ENCODE measurements around the gene CHMP4B.

DNA sequence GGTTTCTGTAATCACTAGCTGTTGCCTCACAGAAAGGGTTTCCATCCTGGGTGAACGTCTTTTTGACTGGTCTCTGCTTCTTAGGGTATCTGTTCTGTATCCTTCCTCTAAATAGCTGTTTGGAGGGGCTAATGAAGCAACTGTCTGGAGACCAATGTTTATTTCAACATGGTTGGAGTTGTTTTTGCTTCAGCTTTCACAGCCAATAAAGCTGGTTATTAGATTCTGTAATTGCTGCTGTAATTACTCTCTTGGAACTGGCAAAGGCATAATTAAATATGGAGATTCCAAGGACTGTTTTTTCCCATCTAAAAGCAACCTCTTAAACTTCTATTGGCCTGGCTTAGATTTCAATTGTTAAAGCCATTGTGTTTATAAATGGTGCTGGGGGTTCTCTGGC is 31.9 kb downstream of the CHMP4B start:
- TF ChIP-seq, protein P1, sequence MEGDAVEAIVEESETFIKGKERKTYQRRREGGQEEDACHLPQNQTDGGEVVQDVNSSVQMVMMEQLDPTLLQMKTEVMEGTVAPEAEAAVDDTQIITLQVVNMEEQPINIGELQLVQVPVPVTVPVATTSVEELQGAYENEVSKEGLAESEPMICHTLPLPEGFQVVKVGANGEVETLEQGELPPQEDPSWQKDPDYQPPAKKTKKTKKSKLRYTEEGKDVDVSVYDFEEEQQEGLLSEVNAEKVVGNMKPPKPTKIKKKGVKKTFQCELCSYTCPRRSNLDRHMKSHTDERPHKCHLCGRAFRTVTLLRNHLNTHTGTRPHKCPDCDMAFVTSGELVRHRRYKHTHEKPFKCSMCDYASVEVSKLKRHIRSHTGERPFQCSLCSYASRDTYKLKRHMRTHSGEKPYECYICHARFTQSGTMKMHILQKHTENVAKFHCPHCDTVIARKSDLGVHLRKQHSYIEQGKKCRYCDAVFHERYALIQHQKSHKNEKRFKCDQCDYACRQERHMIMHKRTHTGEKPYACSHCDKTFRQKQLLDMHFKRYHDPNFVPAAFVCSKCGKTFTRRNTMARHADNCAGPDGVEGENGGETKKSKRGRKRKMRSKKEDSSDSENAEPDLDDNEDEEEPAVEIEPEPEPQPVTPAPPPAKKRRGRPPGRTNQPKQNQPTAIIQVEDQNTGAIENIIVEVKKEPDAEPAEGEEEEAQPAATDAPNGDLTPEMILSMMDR (IDR thresholded peaks at IDR 0.05), result no peak
- no peak for TF ChIP-seq POLR2A (IDR thresholded peaks at IDR 0.05)
